H1 (cell line): Measurements from ENCODE around the gene IL17A. TPM values are rescaled to one million over a fixed set of nuclear protein-coding genes. Genes with fewer than 3 reads are reported as not detected.

ENCODE experiments used
- CTCF ChIA-PET: fragments of 300-600 bp; sonication (Branson Sonifier 250); formaldehyde crosslinking; loops from one replicate; lab custom pipeline; 2021; ENCODE audit not compliant: partially characterized antibody; lab: Charles Lee
- POLR2A ChIA-PET: fragments of 300-600 bp; sonication (Branson Sonifier 250); formaldehyde crosslinking; loops from one replicate; lab custom pipeline; 2021; ENCODE audit warnings: inconsistent platforms; ENCODE audit not compliant: partially characterized antibody; lab: Charles Lee
- DNase-seq, 2 experiments: peaks; one replicate each; pipeline versions ENCODE4 v3.0.0 to v3.0.0-alpha.2; 2010 to 2022; ENCODE audit warnings: low spot score in 2 of 2, low read depth in 1 of 2, mixed read lengths in 1 of 2
- FAIRE-seq: peaks from 2 replicates; lab custom pipeline; 2011; peaks lifted over from hg19 to GRCh38; lab: Jason Lieb, UNC
- H2AFZ ChIP-seq: 2 replicates; pipeline ENCODE4 v1.8.1; 2012; ENCODE audit warnings: low read length, inconsistent platforms
- H2AK5ac ChIP-seq: 2 replicates; pipeline ENCODE4 v1.6.1; 2013; ENCODE audit warnings: low read depth, low read length
- H2BK120ac ChIP-seq: replicated peaks from 2 replicates; pipeline ENCODE3; 2013; ENCODE audit warnings: low read depth, low read length, inconsistent platforms
- H2BK12ac ChIP-seq: 2 replicates; pipeline ENCODE4 v1.6.1; 2013; ENCODE audit warnings: low read depth, low read length
- H2BK15ac ChIP-seq: 2 replicates; pipeline ENCODE4 v1.6.1; 2013; ENCODE audit warnings: low read length
- H2BK20ac ChIP-seq: 2 replicates; pipeline ENCODE4 v1.6.1; 2013; ENCODE audit warnings: low read length
- H2BK5ac ChIP-seq: 2 replicates; pipeline ENCODE4 v1.6.1; 2013; ENCODE audit warnings: low read depth, low read length
- H3K14ac ChIP-seq: 2 replicates; pipeline ENCODE4 v1.6.1; 2013; ENCODE audit warnings: inconsistent platforms; ENCODE audit not compliant: insufficient read length
- H3K18ac ChIP-seq: 2 replicates; pipeline ENCODE4 v1.6.1; 2013; ENCODE audit warnings: low read length; ENCODE audit errors: extremely low read depth
- H3K23ac ChIP-seq: 2 replicates; pipeline ENCODE4 v1.6.1; 2013; ENCODE audit warnings: inconsistent platforms; ENCODE audit not compliant: insufficient read length
- H3K23me2 ChIP-seq: 2 replicates; pipeline ENCODE4 v1.6.1; 2013; ENCODE audit warnings: low read depth, low read length
- H3K27ac ChIP-seq: 2 replicates; pipeline ENCODE4 v1.6.1; 2011; ENCODE audit warnings: low read depth, low read length, inconsistent platforms
- H3K27me3 ChIP-seq, 4 experiments: replicated peaks in 1 of 4; 1 replicate in 1 of 4; 2 replicates in 3 of 4; pipeline versions ENCODE4 v1.6.1 to v1.8.1; 2011 to 2013; ENCODE audit warnings: low read length in 3 of 4, mild to moderate bottlenecking in 3 of 4, inconsistent platforms in 2 of 4, mixed read lengths in 2 of 4, moderate library complexity in 1 of 4; ENCODE audit not compliant: control insufficient read depth in 3 of 4, insufficient read depth in 3 of 4; ENCODE audit errors: extremely low read depth in 1 of 4
- H3K36me3 ChIP-seq, 4 experiments: 2 replicates each; pipeline versions ENCODE4 v1.6.1 to v1.8.1; 2011 to 2013; ENCODE audit warnings: mild to moderate bottlenecking in 4 of 4, low read length in 3 of 4, moderate library complexity in 2 of 4, control low read depth in 1 of 4, inconsistent platforms in 1 of 4; ENCODE audit not compliant: insufficient read depth in 4 of 4, control insufficient read depth in 2 of 4
- H3K4ac ChIP-seq: replicated peaks from 2 replicates; pipeline ENCODE3; 2013; ENCODE audit warnings: low read length, low read depth, mixed read lengths, inconsistent platforms; ENCODE audit not compliant: insufficient read length
- H3K4me1 ChIP-seq, 4 experiments: replicated peaks in 1 of 4; 1 replicate in 1 of 4; 2 replicates in 3 of 4; pipeline versions ENCODE4 v1.6.1 to v1.8.1; 2011 to 2013; ENCODE audit warnings: low read length in 3 of 4, inconsistent platforms in 2 of 4, mixed read lengths in 1 of 4; ENCODE audit not compliant: insufficient read depth in 4 of 4, control insufficient read depth in 3 of 4
- H3K4me2 ChIP-seq, 2 experiments: 2 replicates each; pipeline versions ENCODE4 v1.6.1 to v1.8.1; 2011 to 2013; ENCODE audit warnings: low read depth in 2 of 2, low read length in 2 of 2, control low read depth in 1 of 2, inconsistent platforms in 1 of 2, mild to moderate bottlenecking in 1 of 2; ENCODE audit not compliant: insufficient read depth in 1 of 2
- H3K4me3 ChIP-seq, 4 experiments: fragments of 200-600, 300-600 bp in 1 of 4; sonication (generic), shearing (Covaris generic), sonication (Bioruptor Twin) in 1 of 4; 2 replicates each; pipeline versions ENCODE4 v1.5.1 to v1.8.1; 2011 to 2016; ENCODE audit warnings: low read length in 4 of 4, low read depth in 3 of 4, control low read depth in 2 of 4, inconsistent platforms in 2 of 4, mild to moderate bottlenecking in 2 of 4, mixed read lengths in 1 of 4, moderate library complexity in 1 of 4; ENCODE audit not compliant: insufficient read depth in 2 of 4; ENCODE audit errors: extremely low read depth in 1 of 4
- H3K56ac ChIP-seq: replicated peaks from 2 replicates; pipeline ENCODE3; 2013; ENCODE audit warnings: low read depth, mild to moderate bottlenecking, mixed read lengths, low read length, inconsistent platforms; ENCODE audit not compliant: insufficient read length
- H3K79me1 ChIP-seq: 2 replicates; pipeline ENCODE4 v1.6.1; 2013; ENCODE audit warnings: low read depth, low read length, control low read depth
- H3K79me2 ChIP-seq, 2 experiments: 2 replicates each; pipeline versions ENCODE4 v1.6.1 to v1.8.1; 2012 to 2013; ENCODE audit warnings: low read length in 2 of 2, mild to moderate bottlenecking in 2 of 2, inconsistent platforms in 1 of 2; ENCODE audit not compliant: insufficient read depth in 2 of 2, control insufficient read depth in 1 of 2
- H3K9ac ChIP-seq, 4 experiments: replicated peaks in 1 of 4; 1 replicate in 1 of 4; 2 replicates in 3 of 4; pipeline versions ENCODE4 v1.6.1 to v1.8.1; 2011 to 2013; ENCODE audit warnings: low read depth in 3 of 4, low read length in 3 of 4, control low read depth in 2 of 4, mild to moderate bottlenecking in 2 of 4, moderate library complexity in 2 of 4, inconsistent platforms in 1 of 4; ENCODE audit errors: extremely low read depth in 1 of 4
- H3K9me3 ChIP-seq, 2 experiments: 2 replicates each; pipeline versions ENCODE4 v1.6.1 to v1.8.1; 2012 to 2013; ENCODE audit warnings: mild to moderate bottlenecking in 2 of 2, moderate library complexity in 2 of 2, control low read depth in 1 of 2, inconsistent platforms in 1 of 2, low read depth in 1 of 2, low read length in 1 of 2, mixed read lengths in 1 of 2; ENCODE audit not compliant: insufficient read depth in 2 of 2
- H4K20me1 ChIP-seq, 2 experiments: replicated peaks in 1 of 2; 2 replicates each; pipeline versions ENCODE3 to v1.8.1; 2011 to 2013; ENCODE audit warnings: inconsistent platforms in 2 of 2, low read length in 2 of 2, mild to moderate bottlenecking in 1 of 2; ENCODE audit not compliant: insufficient read depth in 2 of 2, control insufficient read depth in 1 of 2
- H4K5ac ChIP-seq: 2 replicates; pipeline ENCODE4 v1.6.1; 2013; ENCODE audit warnings: low read length, low read depth, mixed read lengths, inconsistent platforms; ENCODE audit not compliant: insufficient read length
- H4K8ac ChIP-seq: 2 replicates; pipeline ENCODE4 v1.8.0; 2013; ENCODE audit warnings: mild to moderate bottlenecking, moderate library complexity, low read length, inconsistent platforms; ENCODE audit not compliant: insufficient read depth; ENCODE audit errors: extremely low read depth
- H4K91ac ChIP-seq: replicated peaks from 2 replicates; pipeline ENCODE3; 2013; ENCODE audit warnings: low read length, mixed read lengths, inconsistent platforms; ENCODE audit not compliant: insufficient read length
- WGBS, 2 experiments: shearing (Covaris generic) in 1 of 2; methylation state at CpG; one replicate each; pipeline versions ENCODE4 v1.1.6 to v1.1.7; 2013 to 2015; ENCODE audit warnings: low lambda C conversion rate in 2 of 2, mixed read lengths in 2 of 2, inconsistent platforms in 1 of 2, low coverage in 1 of 2, missing lambda C conversion rate in 1 of 2; ENCODE audit not compliant: insufficient replicate concordance in 2 of 2, insufficient coverage in 1 of 2, insufficient read length in 1 of 2; ENCODE audit errors: extremely low coverage in 1 of 2, missing lambda C conversion rate in 1 of 2; 5-methylcytosine and 5-hydroxymethylcytosine counted together
- polyA plus RNA-seq, 7 experiments: library from polyadenylated mRNA; depleted of rRNA in 3 of 7; stranded (reverse) in 5 of 7; unstranded in 2 of 7; fragments of >200 nt in 5 of 7; fragments of 200-250 nt in 2 of 7; gene quantifications; 1 replicate in 5 of 7; 2 replicates in 1 of 7; 4 replicates in 1 of 7; pipeline versions ENCODE4 v1.2.1 to v1.2.3, GENCODE V29; 2011 to 2013; ENCODE audit warnings: missing spikeins in 2 of 7, mixed read lengths in 2 of 7
- total RNA-seq: library from RNA; stranded (reverse); fragmentation: NEBNext Ultra II Directional; extraction: Animal tissue kit (Norgen Biotek cat#: 25700); gene quantifications from 2 replicates; pipeline ENCODE4 v1.2.1, GENCODE V29; 2021

The IL17A gene
- total and polyA plus RNA-seq, 2 of the 8 experiments (the other 6 are each of a cell fraction or from before 2014, with no cell fraction given) = not detected

DNA sequence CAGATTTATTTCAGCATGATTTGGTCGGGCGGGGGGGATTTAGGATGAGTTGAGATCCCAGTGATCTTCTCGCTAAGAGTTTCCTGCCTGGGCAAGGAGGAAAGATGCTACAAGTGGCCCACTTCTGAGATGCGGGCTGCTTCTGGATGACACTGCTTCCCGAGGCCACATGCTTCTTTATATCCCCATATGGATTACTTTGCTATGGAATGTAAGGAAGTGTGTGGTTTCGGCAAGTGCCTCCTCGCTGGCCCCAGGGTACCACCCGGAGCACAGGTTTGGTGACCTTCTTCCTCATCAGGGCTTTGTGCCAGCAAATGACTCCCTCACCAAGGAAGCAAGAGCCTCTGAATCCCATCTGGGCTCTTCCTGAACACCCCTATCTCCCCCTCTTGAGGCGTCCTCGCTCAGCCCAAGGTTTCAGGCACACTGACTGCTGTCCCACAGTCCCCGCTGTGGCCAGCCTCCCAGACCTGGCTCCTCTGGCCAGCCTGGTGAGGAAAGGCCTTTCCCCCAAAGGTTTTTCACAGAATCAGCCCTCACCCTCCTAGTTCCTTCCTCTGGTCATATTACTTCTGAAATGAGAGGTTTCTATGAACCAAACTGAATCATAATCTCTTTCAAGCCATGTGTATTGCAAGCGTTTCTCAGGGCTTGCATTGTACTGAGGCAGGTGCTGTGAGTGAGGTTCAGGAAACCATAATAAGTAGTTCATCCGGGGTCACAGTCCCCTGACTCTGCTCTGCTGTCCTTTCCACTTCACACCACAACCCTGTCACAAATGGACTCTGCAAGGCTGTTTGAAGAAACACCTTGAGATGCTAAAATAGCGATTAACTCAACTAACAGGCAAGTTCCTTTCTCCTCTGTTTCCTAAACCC lies 41.7 kb upstream of the IL17A start:
- H4K8ac ChIP-seq = no peak overlapping the region; the same call in 1 of the 2 replicates
- peaks cover 0 to 2% (median 0%) of the 10 kb centered on the region in 4 experiments; a peak in 2 of 7 replicates for H3K27me3 ChIP-seq
- H3K79me1 ChIP-seq = no peaks in the 10 kb centered on the region
- H2BK120ac ChIP-seq = no peak overlapping the region
- DNase-seq (no peak), FAIRE-seq (no peak)
- no peak overlapping the region for H3K18ac ChIP-seq
- no peak overlapping the region for H3K4ac ChIP-seq
- H3K14ac ChIP-seq = no peak overlapping the region
- no peak overlapping the region for H3K4me2 ChIP-seq
- 0 out of 2 replicates have a peak overlapping the region, but pooled peaks have one; percentile 30 for H2AFZ ChIP-seq
- H3K9me3 ChIP-seq = no peaks in the 10 kb centered on the region
- H3K9ac ChIP-seq = no peak overlapping the region
- no peak overlapping the region for H2AK5ac ChIP-seq
- H3K23ac ChIP-seq = no peak overlapping the region
- H4K91ac ChIP-seq = no peak overlapping the region
- no peak overlapping the region for H3K4me3 ChIP-seq
- H2BK15ac ChIP-seq = no peak overlapping the region
- WGBS, 2 experiments = 79% methylated on average over 14 of the region's 14 CpGs; no CpG with 5 or more reads in 1 of the 2 experiments
- no peak overlapping the region for H2BK20ac ChIP-seq
- no peak overlapping the region for H2BK5ac ChIP-seq
- H3K56ac ChIP-seq = no peak overlapping the region
- no peaks in the 10 kb centered on the region for H3K79me2 ChIP-seq
- POLR2A ChIA-PET = no interaction called here
- H4K5ac ChIP-seq = no peak overlapping the region
- H3K27ac ChIP-seq = no peak overlapping the region
- H3K36me3 ChIP-seq = no peaks in the 10 kb centered on the region
- CTCF ChIA-PET = interaction anchor here (0.6 kb wide), 1 partner anchor 1704 kb away, joined by 3 read pairs; no protein-coding TSS in a partner anchor
- no peaks in the 10 kb centered on the region for H4K20me1 ChIP-seq
- H3K23me2 ChIP-seq = no peaks in the 10 kb centered on the region
- H2BK12ac ChIP-seq = no peak overlapping the region
- no peaks in the 10 kb centered on the region for H3K4me1 ChIP-seq
